OCI-M2 (cell line): ENCODE measurements around the gene CCDC33.

Experiments
- DNase-seq: peaks from one replicate; lab custom pipeline; 2025; ENCODE audit not compliant: unreplicated experiment; lab: John Stamatoyannopoulos, UW

The CCDC33 gene

DNA sequence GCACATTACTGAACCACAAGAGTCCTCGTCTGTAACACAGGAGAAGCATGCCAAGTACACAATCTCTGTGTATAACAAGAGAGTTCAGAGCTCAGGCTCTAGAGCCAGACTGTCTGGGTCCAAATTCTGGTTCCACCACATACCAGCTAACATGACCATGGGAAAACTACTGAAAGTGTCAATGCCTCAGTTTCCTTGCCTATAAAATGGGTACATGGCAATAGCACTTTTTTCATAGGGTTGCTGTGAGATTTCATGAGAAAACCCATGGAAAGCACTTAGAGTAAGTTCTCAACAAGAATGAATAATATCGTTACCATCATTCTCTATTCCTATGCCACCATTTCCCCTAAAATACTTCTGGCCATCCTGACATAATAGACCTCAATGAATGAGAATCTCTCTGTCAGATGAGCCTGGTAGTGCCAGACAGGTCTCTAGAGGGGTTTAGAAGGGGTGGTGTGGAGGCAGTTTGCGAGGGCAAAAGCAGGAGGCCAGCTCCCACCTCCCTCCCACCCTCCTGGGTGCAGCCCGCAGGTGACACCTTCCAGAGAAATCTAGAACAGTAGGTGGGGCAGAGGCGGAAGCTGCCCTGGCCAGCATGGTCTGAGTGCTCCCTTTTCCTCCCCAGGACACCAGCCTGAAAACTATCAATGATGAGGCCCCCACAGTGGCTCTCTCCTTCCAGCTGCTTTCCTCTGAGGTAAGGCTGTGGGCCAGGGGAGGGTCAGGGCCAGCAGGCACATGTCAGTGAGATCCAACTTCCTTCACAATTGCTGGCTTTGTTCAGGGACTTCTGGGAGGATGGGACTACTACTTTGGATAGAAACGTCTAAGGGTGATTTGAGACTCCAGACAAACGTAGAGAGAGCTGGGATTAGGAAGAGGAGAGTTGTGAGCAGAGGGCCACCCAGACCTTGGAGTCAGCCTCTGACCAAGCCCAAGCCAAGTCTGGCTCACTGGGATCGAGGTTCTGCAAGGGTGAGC, 45.3 kb downstream of the CCDC33 start:
- no peak for DNase-seq

DNA sequence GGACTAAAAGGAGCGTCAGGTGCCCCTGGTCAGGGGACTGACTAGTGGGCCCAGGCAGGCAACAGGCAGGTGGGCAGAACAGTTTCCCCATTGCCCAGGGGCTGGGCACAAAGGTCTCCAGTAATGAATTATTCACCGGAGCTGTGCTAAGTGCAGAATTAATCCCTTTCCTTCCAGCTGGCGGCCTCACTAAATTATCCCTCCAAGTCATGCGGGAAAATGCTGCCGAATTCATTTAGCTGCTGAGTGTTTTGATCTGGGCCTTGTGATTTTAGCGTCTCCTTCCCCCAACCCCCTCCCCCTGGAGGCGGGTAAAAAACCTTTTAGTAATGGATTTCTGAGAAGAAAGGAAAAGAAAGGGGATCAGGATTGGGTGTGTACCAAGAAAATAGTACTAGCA, 47.2 kb downstream of the CCDC33 start:
- DNase-seq = no peak

DNA sequence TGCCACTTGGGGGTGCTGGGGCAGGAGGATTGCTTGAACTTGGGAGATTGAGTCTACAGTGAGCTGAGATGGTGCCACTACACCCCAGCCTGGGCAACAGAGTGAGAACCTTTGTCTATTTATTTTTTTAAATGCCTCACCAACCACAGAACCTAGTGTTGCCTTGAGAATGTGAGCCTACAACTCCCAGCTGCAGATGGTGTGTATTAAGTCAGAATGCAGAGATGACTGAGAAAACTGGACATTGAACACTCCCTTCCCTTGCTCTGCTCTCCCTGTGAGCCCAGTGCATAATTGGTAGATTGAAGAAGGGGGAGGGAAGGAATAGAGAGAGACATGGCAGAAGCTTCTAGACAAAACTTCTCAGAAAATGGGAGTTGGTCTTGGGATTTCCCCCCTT, 53.5 kb downstream of the CCDC33 start:
- no peak for DNase-seq

DNA sequence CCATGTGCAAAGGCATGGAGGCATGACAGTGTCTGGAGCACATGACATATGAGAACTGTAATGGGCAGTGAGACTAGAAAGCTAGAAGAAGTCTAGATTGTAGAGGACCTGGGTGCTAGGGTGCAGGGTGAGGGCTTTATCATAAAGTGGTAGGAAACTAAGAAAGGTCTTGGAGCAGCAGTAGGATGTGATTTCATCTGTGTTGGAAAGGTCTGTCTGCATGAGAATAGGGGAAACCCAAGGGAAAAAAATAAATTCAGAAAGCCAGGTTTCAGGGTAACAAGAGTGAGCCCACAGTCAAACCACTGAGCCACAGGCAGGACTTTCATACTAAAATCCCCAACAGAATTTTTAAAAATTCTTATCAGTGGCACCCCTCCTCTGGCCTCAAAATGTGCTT, 54.5 kb downstream of the CCDC33 start:
- no peak for DNase-seq

DNA sequence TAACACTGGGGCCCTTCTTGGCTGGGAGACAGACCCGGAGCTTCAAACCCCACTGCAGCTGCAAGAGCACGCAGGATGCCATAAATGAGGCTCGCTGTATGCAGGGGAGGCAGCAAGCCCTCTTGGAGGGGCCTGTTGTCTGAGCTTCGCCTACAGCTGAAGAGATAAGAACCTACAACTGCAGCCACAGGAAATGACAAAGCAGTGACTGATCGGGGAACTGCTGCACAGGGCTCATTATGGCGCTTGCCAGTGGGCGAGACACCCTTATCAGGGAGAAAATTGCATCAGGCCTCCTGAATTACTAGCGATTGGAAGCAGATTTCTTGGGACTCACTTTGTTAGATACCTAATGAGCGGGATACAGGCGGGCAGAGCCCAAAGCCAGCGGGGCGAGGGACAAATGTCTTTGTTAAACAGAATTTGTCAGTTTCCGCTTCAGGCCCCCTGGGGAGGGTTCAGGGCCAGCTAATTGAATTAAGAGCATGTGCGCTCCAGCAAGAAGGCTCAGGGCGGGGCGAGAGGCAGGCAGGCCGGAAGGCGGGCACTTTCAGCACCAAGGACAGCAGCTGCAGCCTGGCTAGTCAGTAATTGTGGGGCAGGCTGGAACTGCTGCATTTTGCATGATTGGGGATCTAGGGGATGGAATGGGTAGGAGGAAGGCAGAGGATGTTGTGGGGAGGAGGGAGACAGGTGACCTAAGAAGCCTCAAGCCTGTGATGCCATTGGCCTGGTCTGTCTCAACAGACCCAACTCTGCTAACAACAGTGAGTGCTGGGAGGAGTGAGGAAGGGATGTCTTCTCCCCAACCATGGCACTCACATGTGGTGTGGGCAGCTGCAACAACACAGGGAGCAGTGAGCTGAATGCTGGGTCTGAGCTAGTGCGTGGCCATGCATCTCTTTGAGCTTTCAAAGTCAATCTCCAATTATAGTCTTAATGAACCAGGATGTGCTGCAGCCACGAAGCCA, 55.3 kb downstream of the CCDC33 start:
- DNase-seq = peak; percentile 30

DNA sequence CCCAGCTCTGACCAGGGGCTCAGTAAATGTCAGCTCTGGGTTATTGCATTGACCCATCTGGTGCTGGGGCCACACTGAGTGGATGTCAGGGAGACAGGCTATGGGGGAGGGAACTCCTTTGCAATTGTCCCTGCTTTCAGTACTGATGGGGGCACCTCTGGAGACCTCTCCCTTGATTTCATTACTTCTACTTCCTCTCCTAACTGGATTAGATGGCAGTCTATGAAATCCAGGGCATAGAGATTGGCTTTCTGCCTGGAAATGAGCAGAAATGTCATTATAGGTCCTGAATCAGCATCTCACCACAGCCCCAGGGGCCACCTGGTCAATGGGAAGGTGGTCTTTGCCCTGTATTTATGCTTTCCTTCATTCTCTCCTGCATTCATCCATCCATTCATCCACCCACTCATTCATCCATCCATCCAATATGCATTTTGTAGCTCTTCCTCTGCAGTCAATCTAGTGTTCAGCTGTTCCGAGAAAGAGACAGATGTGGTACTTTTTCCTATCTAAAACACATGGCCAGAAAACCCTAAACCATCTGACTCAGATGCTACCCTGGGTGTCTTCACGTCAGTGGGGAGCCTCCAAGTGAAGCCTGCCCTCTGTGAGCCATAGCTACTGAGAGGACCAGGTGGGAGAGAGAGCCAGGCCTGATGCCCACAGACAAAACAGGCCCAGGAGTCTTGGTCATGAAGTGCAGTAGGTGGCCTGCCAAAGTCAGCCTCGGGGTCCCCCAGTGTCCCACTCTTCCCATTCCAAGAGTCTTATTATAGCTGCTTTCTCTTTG, 57.1 kb downstream of the CCDC33 start:
- no peak for DNase-seq

DNA sequence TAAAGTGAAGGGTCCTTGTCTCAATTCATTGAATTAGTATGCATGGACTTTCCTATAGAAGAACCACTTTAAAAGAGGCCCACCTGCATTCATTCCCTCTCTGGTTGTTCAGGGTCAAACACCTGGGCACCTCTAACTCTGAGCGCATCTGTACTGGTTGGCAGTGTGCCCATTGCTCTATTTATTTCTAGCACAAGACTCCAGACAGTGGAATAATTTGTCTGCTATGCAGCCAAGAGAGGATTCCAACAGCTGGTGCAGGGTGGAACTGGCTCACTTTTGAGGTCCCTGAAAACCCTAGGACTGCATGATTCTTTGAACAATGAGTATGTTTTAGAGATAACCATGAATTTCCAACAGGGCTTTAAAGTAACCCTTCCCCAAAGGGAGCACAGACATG, 57.9 kb downstream of the CCDC33 start:
- DNase-seq = no peak

DNA sequence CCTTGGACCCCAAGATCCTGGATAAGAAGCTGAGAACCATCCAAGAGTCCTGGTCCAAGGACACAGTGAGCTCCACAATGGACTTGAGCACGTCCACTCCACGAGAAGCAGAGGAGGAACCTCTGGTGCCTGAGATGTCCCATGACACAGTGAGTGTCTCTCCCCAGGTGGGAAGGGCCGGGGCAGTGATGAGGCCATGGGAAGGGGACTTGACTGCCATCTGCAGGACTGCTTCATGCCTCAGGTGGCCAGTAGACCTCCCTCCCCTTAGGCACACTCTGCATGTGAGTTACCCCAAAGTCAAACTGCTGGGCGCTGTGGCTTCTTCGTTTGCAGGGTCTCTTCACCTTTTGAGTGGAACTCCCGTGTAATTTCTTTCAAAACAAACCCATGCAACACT, 59.7 kb downstream of the CCDC33 start:
- no peak for DNase-seq

DNA sequence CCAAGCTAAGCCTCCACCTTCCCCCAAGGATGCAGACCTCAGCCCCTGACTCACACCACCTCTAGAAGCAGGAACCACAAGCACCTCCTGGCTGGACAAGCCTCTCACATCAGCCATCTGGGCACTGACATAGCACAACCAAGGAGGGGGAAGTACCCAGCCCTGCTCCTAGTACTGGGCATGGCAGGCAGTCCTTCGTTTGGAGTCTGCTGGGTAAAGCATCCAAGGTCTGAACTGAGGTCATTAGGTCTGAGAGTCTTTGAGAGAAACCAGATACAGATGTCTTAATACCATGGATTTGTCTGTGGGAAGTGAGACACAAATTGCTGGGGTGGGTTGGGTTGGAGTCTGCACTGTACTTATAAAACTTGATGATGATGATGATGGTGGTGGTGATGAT, 61.8 kb downstream of the CCDC33 start:
- DNase-seq = no peak

DNA sequence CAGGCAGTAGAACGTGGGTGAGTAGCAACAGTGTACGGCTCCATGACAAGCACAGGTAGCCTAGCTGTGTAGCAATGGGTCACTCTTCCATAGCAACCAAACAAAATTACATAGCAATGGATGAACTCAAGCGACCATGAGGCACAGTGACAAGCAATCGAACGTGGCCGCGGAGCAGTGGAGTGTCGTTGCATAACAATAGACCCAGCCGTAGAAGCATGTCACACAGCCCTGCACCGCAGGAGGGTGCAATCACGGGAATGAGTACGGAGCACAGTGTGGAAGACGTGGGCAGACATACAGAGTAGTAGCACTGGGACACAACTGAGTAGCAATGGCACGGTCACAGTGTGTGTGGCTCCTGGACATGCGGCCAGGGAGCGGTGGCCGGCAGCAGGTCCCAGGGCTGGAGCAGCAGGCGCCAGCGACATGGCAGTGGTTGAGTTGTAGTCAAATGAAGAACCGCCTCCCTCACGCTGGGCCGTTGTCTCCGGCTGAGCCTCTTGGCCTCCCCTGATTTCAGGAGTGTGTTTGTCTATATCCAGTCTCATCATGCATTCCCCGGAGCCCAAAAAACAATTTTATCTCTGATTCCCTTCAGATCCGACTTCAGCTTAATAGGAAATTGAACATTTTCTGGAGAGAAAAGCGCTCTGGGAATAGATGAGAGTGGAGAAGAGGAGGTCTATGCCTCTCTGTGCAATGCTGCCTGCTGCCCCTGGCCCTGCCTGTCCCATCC, 64.1 kb downstream of the CCDC33 start:
- DNase-seq = no peak

DNA sequence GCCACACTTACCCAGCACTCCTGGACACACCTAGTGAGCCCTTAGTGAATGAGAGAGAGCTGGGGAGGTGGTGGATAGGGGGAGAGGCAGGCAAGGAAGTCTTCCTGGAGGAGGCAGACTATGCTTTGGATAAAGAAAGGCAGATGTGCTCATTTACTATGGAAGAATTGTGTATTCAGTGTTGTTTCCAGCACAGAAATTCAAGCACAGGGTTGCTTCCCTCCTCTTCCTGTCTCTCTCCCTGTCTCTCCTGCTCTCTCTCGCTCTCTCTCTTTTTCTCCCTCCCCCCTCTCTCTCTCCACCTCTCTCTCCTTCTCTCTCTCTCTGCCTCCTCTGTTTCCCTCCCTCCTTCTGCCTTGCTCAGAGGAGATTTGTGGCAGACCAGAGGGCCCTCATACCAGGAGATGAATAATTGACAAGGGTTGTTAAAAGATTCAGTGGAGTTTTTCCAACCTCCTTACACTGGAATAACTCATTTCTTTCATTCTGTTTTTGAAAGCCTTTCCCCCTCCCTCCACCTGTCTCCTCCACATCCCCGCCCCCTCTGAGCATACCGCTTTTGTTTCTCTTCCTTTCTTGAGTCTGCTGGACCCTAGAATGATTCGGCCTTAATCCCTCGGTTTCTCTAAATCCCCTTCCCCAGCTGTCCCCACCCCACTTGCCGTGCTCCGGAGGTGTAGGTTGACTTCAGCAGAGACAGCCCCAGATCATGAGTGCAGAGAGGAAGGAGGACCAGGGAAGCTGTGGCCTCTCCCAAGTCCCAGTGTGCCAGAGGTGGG, 65.6 kb downstream of the CCDC33 start:
- no peak for DNase-seq

DNA sequence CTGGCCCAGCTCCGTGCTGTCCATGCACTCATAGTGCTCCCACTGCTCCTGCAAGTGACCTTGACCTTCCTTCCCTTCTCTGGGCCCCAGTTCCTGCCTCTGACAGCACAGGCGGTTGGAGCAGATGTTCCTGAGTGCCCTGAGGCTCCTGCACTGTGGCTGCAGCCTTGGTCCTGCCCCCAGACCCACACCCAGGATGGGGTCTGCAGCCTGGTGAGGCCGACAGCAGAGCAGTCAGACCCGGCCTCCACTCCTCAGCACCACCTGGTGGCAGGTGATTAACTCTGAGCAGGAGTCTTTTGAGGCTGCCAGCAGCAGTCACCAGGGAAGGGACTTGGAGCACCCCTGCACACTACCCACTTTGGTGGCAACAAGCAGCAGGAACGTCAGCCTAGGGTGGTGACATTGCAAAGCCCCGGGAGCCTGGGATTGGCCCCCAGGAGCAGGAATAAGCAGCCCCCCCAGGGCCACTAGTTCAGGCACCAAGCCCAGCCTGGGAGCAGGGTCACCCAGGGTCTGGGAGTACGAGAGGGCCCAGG, 66.8 kb downstream of the CCDC33 start:
- DNase-seq = no peak

DNA sequence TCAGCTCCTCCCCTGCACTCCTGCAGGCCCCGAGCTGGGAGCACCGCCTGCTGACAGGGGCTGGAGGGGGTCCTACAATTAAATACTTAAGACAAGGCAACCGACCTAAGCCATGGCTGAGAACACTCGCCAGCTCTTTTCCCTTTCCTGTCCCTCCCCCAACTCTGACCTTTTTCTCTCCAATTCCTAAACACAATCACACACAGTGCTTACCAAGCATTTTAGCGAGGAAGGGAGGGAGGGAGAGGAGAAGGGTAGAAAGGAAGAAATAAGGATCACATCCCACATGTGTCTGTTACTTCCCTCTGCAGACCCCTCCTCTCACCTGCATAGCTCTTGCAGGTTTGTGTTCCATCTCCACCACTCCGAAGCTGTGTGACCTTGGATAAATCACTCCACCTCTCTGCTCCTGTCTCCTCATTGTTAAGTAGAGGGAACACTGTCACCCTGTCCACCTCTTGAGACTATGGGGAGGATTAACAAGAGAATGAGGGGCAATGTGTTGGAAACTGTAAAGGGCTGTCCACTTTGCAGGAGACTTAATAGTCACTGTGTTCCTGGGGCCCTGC, 67.7 kb downstream of the CCDC33 start:
- DNase-seq = no peak

DNA sequence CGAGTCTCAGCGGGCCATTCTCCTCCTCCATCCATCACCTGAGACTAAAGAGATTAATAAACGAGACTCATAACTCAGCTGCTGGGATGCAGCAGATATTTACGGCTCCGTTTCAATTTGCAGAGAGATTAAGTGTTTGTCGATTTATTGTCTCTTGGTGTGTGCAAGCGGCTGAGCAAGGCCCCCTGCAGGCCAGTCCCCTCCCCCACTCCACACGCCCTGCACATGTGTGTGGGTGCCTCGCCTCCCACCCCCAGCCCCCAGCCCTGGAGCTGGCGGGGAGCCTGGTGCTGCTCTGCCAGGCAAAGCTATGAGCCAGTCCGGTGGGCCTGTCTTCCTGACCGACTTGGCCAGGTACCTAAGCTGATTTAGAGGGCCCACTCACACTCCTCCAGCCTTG, 68.3 kb downstream of the CCDC33 start:
- DNase-seq = no peak

DNA sequence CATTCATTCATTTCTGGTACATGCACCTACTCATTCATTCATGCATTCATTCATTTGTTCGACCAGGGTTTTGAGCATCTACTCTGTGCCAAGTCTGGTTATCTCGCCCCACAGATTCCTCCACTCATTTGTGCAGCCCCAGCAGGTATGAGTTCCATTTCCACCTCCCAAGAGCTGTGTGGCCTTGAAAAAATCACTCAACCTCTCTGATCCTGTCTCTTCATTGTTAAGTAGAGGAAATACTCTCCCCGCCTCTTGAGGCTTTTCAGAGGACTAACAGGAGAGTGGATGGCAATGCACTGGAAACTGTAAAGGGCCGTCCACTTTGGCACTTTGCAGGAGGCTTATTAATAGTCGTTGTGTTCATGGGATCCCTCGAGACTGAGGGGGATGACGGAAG, 69.6 kb downstream of the CCDC33 start:
- DNase-seq = no peak

DNA sequence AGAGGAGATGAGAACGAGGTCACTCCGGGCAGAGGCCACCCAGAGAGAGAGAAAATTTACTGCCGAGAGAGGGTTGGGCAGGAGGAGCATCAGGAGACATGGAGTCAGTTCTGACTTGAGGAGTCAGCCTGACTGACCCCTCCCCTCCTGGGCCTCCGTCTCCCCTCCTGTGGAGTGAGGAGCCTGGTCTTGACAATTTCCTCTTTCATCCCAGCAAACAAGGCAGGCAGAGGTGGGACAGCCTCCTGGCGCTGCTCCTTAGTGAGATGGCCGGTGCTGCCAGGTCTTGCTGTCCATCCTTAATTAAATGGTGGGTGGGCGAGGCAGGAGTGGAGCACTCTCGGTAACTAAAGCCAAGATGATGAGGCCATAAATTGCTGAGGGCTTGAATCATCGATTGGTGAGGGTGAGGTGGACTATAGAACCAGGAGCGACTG, 70.7 kb downstream of the CCDC33 start:
- DNase-seq = no peak

DNA sequence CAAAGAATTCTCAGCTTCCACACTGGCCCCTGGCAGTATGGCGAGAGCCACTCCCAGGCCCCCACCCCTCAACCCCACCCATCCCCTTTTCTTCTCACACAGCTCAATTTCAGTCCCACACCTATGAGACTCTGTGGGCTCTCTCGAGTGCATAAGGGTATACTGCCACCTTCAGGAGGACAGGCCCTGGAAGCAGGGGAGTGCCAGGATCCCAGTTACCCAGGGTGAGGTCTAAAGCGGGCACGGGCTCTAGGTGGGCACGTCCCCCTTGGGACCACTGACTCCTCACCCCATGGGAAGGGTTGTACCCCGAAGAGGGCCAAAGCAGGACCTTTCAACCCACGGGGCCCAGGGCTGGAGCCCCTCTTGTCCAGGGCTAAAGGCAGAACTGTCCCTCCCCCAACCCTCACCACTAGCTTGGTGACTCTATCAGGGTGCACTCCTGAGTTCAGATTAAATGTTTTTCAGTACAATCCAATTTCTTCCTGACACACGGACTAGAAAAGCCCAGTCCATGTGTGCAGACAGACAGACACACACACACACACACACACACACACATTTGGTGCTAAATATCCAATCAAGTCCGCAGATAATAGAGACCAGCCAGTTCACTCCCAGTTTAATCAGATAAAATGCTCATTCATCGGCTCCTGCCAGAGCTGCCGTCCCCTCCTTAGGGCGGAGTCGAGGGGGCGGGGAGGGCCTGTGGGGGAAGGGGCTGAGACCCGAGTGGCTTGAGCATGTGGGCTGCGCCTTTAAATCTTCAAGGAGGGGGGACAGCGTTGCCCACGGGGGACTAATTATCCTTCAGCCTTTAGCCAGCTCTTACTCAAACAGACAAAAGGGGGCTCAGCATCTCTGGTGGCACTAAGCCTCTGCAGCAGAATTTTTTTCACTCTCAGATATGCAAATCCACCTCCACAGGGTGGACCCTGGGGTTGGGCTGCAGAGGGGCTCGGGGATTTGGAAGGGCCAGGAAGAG, 72.0 kb downstream of the CCDC33 start:
- no peak for DNase-seq
